Hippocampal formation (tissue), 2 donors: Measurements from ENCODE around the gene GCNT1.

Experiments
- DNase-seq, 2 donors: peaks; one replicate each; lab custom pipeline; 2025; lab: John Stamatoyannopoulos, UW

GCNT1 gene

GRCh38 chr9:76534026-76534425 is 75.0 kb downstream of the GCNT1 start:
- no peak for DNase-seq

DNA sequence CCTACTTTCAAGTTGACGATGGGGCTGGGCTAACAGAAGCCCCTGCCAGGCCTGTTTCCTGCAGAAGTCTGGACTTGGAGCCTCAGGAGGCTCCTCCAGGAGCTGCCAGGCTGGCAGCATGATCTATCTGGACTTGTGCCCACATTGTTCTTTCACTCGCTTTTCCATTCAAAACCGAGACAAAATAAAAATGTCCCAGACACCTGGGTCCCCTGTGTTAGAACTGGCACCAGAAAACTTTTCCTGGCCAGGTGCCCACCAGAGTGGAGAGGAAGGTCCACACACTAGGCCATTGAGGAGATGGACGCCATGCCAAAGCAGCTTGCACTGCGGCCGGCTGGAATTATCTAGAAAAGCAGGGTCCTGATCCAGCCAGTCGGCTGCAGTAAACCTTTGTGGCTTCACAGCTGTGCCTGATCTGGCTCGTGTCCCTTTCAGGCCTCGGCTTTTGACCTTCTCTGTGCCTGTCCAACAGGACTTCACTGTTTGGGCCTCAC is 78.2 kb downstream of the GCNT1 start:
- no peak for DNase-seq

- no peak for DNase-seq
Measured at GRCh38 chr9:76539180-76539579, 80.2 kb downstream of the GCNT1 start.

GRCh38 chr9:76542360-76542759 is 83.4 kb downstream of the GCNT1 start:
- DNase-seq = no peak

DNA sequence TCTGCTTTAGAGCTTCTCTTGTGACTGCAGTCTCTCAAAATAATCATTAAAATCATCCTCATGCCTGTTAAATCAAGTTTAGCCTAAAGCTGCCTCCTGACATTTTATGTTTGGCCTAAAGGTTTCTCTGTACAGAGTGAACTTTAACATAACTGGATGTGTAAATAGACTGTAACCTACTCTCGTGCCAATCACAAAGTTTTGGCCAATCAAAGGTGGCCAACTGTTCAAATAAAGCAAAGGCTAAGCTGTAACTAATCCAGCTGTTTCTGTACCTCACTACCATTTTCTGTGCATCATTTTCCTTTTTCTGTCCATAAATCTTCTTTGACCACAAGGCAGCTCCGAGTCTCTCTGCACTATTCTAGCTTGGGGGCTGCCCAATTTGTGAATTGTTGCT is 86.2 kb downstream of the GCNT1 start:
- no peak for DNase-seq

DNA sequence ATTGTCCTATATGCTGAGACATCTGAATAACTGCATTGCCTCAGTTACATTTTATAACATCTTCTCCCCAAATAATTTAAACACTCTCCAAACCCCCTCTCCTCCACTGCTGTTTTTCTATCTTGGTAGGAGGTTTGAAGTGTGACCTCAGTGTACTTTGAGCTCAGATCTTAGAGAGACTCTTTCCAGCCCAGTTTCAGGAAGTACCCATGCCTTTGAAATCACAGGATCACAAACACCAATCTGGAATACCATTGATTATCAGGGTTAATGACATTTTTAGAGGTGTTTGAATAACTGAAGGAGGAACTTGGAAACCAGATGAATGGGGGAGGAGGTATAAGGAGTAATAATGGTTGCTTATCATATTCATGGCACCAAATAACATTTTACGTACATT is 93.2 kb downstream of the GCNT1 start:
- DNase-seq = no peak

DNA sequence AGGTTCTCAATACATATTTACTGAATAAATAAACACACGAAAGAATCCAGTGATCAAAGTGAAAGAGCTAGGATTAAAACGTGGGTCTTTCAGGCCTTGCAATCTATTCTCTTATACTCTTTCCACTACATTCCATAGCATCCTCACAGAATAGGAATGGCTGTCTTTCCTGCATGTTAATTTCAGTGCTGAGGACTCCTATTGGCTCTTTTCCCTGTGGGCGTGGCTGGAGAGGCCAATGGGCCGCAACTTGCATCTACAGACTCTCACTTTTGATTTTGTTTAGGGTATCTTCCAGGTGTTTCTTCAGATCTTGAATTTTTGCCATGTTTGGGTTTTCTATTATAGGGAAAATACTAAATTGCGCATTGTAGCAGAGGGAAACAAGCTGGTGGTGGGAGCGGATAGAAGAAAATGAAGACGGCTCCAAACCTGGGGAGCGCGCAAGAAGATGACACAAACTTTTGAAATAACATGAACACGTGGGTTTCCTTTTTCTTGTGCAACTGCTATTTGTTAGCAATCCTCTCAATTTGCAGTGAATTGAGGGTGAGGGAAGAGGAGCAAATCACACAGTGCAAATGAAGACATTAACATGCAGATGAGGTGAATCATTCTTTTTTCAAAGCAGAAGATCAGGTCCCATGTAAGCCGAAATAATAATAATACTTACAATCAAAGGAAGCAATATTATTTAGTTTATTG is 93.9 kb downstream of the GCNT1 start:
- DNase-seq = no peak

GRCh38 chr9:76553680-76554079 is 94.7 kb downstream of the GCNT1 start:
- DNase-seq = no peak
